ENCODE results near the gene FRMD7.
"Not testable (repeated sequence)": the region's sequence is repeated elsewhere in the genome, so short reads cannot be mapped to it uniquely, and the experiment has no call there.

Gene FRMD7

GRCh38 chrX:132127743-132128142 is at the start of gene FRMD7:
FRMD7 (minus strand) TSS chrX:132128020; CDS start chrX:132127844, 176 bp downstream.
- no peak within 1 kb of the TSS for H3K4me3 ChIP-seq (ENCODE audit: low read depth, low read length)
- TF ChIP-seq CTCF (IDR thresholded peaks at IDR 0.05; ENCODE audit: low read depth, low read length, missing control alignments) = no peak
- no peak for DNase-seq (ENCODE audit: low read depth)

- no peak for DNase-seq (ENCODE audit: low read depth)
- no peak for TF ChIP-seq CTCF (IDR thresholded peaks at IDR 0.05; ENCODE audit: low read depth, low read length, missing control alignments)
- no peak overlapping the region for H3K4me3 ChIP-seq (ENCODE audit: low read depth, low read length)
Observed at GRCh38 chrX:132173647-132174046, 45.8 kb upstream of the FRMD7 start.

- no peak overlapping the region for H3K4me3 ChIP-seq (ENCODE audit: low read depth, low read length)
- no peak for TF ChIP-seq CTCF (IDR thresholded peaks at IDR 0.05; ENCODE audit: low read depth, low read length, missing control alignments)
- no peak for DNase-seq (ENCODE audit: low read depth)
Observed at GRCh38 chrX:132171881-132172280, 44.1 kb upstream of the FRMD7 start.

- DNase-seq (ENCODE audit: low read depth) = no peak
- peak; percentile 6 for TF ChIP-seq CTCF (IDR thresholded peaks at IDR 0.05; ENCODE audit: low read depth, low read length, missing control alignments)
- no peak overlapping the region for H3K4me3 ChIP-seq (ENCODE audit: low read depth, low read length)
Observed at GRCh38 chrX:132171478-132171877, 43.7 kb upstream of the FRMD7 start.

GRCh38 chrX:132169554-132169953 is 41.7 kb upstream of the FRMD7 start:
- no peak for DNase-seq (ENCODE audit: low read depth)
- no peak overlapping the region for H3K4me3 ChIP-seq (ENCODE audit: low read depth, low read length)
- TF ChIP-seq CTCF (IDR thresholded peaks at IDR 0.05; ENCODE audit: low read depth, low read length, missing control alignments) = no peak

GRCh38 chrX:132165651-132166050 is 37.8 kb upstream of the FRMD7 start:
- DNase-seq (ENCODE audit: low read depth) = no peak
- TF ChIP-seq CTCF (IDR thresholded peaks at IDR 0.05; ENCODE audit: low read depth, low read length, missing control alignments) = no peak
- H3K4me3 ChIP-seq (ENCODE audit: low read depth, low read length) = no peak overlapping the region

- DNase-seq (ENCODE audit: low read depth) = no peak
- no peak for TF ChIP-seq CTCF (IDR thresholded peaks at IDR 0.05; ENCODE audit: low read depth, low read length, missing control alignments)
- H3K4me3 ChIP-seq (ENCODE audit: low read depth, low read length) = no peak overlapping the region
Observed at GRCh38 chrX:132165005-132165404, 37.2 kb upstream of the FRMD7 start.

- not testable (repeated sequence) for DNase-seq (ENCODE audit: low read depth); H3K4me3 ChIP-seq (ENCODE audit: low read depth, low read length)
Observed at GRCh38 chrX:132163094-132163493, 35.3 kb upstream of the FRMD7 start.
